Karpas-422 (cell line): ENCODE measurements around the gene HERC2. TPM values are rescaled to one million over a fixed set of nuclear protein-coding genes. Genes with fewer than 3 reads are reported as not detected.
A peak's percentile ranks its signal among the peaks of the same experiment; 100 is the strongest.
"Not testable (repeated sequence)": the region's sequence is repeated elsewhere in the genome, so short reads cannot be mapped to it uniquely, and the experiment has no call there.

Experiments
- DNase-seq: peaks from one replicate; pipeline ENCODE4 v3.0.0-alpha.2; 2015
- H2AFZ ChIP-seq: fragments of 200-600 bp; sonication (generic); 2 replicates; pipeline ENCODE4 v1.6.1; 2014; ENCODE audit warnings: antibody characterized with exemption, low read length, mixed read lengths
- H3K27ac ChIP-seq: fragments of 200-600 bp; sonication (generic); 2 replicates; pipeline ENCODE4 v1.5.1; 2014; ENCODE audit warnings: mild to moderate bottlenecking, low read length, moderate library complexity
- H3K27me3 ChIP-seq: fragments of 200-600 bp; sonication (generic); 2 replicates; pipeline ENCODE4 v1.6.1; 2014; ENCODE audit warnings: low read length, mixed read lengths
- H3K36me3 ChIP-seq: fragments of 200-600 bp; sonication (generic); 2 replicates; pipeline ENCODE4 v1.6.1; 2014; ENCODE audit warnings: low read length, mixed read lengths; ENCODE audit not compliant: insufficient read depth
- H3K4me1 ChIP-seq: fragments of 200-600 bp; sonication (generic); 2 replicates; pipeline ENCODE4 v1.6.1; 2014; ENCODE audit warnings: mild to moderate bottlenecking, low read length, mixed read lengths
- H3K4me2 ChIP-seq: fragments of 200-600 bp; sonication (generic); 2 replicates; pipeline ENCODE4 v1.6.1; 2014; ENCODE audit warnings: low read length, low read depth, mild to moderate bottlenecking; ENCODE audit not compliant: poor library complexity, severe bottlenecking
- H3K4me3 ChIP-seq: fragments of 200-600 bp; sonication (generic); 2 replicates; pipeline ENCODE4 v1.5.1; 2014; ENCODE audit warnings: mild to moderate bottlenecking, antibody characterized with exemption, low read length, mixed read lengths
- H3K79me2 ChIP-seq: fragments of 200-600 bp; sonication (generic); 2 replicates; pipeline ENCODE4 v1.6.1; 2014; ENCODE audit warnings: mild to moderate bottlenecking, low read length, mixed read lengths
- H3K9ac ChIP-seq: fragments of 200-600 bp; sonication (generic); 2 replicates; pipeline ENCODE4 v1.6.0; 2014; ENCODE audit warnings: low read length
- H3K9me2 ChIP-seq: fragments of 200-600 bp; sonication (generic), shearing (Covaris generic); replicated peaks from 2 replicates; pipeline ENCODE4 v1.6.0; 2014; ENCODE audit warnings: mild to moderate bottlenecking, low read length, moderate library complexity; ENCODE audit not compliant: insufficient read depth
- H3K9me3 ChIP-seq: fragments of 300-700, 200-600 bp; sonication (generic); 2 replicates; pipeline ENCODE4 v1.6.1; 2014; ENCODE audit warnings: low read length, mixed read lengths
- H4K20me1 ChIP-seq: fragments of 200-600 bp; sonication (generic); 2 replicates; pipeline ENCODE4 v1.6.1; 2014; ENCODE audit warnings: mild to moderate bottlenecking, antibody characterized with exemption, low read length, low read depth; ENCODE audit not compliant: insufficient read depth
- total RNA-seq: library from RNA; depleted of rRNA; stranded (reverse); fragments of >200 nt; shearing (Covaris generic); gene quantifications from 2 replicates; pipeline ENCODE4 v1.2.3, GENCODE V29; 2014; ENCODE audit warnings: low replicate concordance

The HERC2 gene
- total RNA-seq, 1 experiment from 2014 or later, result 58.7 TPM

GRCh38 chr15:28128031-28128430 lies 193.9 kb downstream of the HERC2 start:
- peaks cover 13% of the 10 kb centered on the region; the same call in 1 of the 2 replicates for H4K20me1 ChIP-seq
- peaks cover 5% of the 10 kb centered on the region for H3K4me1 ChIP-seq
- H3K36me3 ChIP-seq, result peaks cover 5% of the 10 kb centered on the region; the same call in 1 of the 2 replicates
- DNase-seq, result peak; percentile 63
- H3K9me2 ChIP-seq, result no peaks in the 10 kb centered on the region
- no peaks in the 10 kb centered on the region for H3K27me3 ChIP-seq
- H3K79me2 ChIP-seq, result no peaks in the 10 kb centered on the region
- H3K4me3 ChIP-seq, result no peak overlapping the region
- no peak overlapping the region for H2AFZ ChIP-seq
- H3K27ac ChIP-seq, result no peak overlapping the region
- H3K9ac ChIP-seq, result no peak overlapping the region
- H3K9me3 ChIP-seq, result no peaks in the 10 kb centered on the region
- no peak overlapping the region for H3K4me2 ChIP-seq

GRCh38 chr15:28127036-28127435 lies 194.9 kb downstream of the HERC2 start:
- Histone ChIP-seq H3K36me3 (peaks cover 5% of the 10 kb centered on the region; the same call in 1 of the 2 replicates), H3K4me2 (no peak overlapping the region), H4K20me1 (peaks cover 13% of the 10 kb centered on the region; the same call in 1 of the 2 replicates), H3K79me2 (no peaks in the 10 kb centered on the region), H2AFZ (no peak overlapping the region), H3K9ac (no peak overlapping the region), H3K4me1 (peaks cover 5% of the 10 kb centered on the region), H3K9me2 (no peaks in the 10 kb centered on the region), H3K9me3 (no peaks in the 10 kb centered on the region), H3K27me3 (no peaks in the 10 kb centered on the region), H3K4me3 (no peak overlapping the region), H3K27ac (no peak overlapping the region)
- no peak for DNase-seq

- H3K27ac ChIP-seq, result no peak overlapping the region
- H3K79me2 ChIP-seq, result no peaks in the 10 kb centered on the region
- no peaks in the 10 kb centered on the region for H3K9me3 ChIP-seq
- H3K9ac ChIP-seq, result no peak overlapping the region
- peaks cover 5% of the 10 kb centered on the region for H3K4me1 ChIP-seq
- DNase-seq, result peak; percentile 78
- H3K4me2 ChIP-seq, result no peak overlapping the region
- peaks cover 5% of the 10 kb centered on the region; the same call in 1 of the 2 replicates for H3K36me3 ChIP-seq
- no peak overlapping the region for H2AFZ ChIP-seq
- H3K27me3 ChIP-seq, result no peaks in the 10 kb centered on the region
- peaks cover 13% of the 10 kb centered on the region; the same call in 1 of the 2 replicates for H4K20me1 ChIP-seq
- H3K4me3 ChIP-seq, result no peak overlapping the region
- no peaks in the 10 kb centered on the region for H3K9me2 ChIP-seq
Observed at GRCh38 chr15:28125673-28126651, 196.0 kb downstream of the HERC2 start.

- Histone ChIP-seq H3K27me3 (no peaks in the 10 kb centered on the region), H3K9ac (no peak overlapping the region), H3K4me2 (no peak overlapping the region), H3K9me3 (no peaks in the 10 kb centered on the region), H2AFZ (no peak overlapping the region), H3K36me3 (peaks cover 9% of the 10 kb centered on the region; the same call in 1 of the 2 replicates), H3K4me3 (no peak overlapping the region), H3K79me2 (no peaks in the 10 kb centered on the region), H3K4me1 (peaks cover 5% of the 10 kb centered on the region), H3K27ac (no peak overlapping the region), H3K9me2 (no peaks in the 10 kb centered on the region), H4K20me1 (peaks cover 13% of the 10 kb centered on the region; the same call in 1 of the 2 replicates)
- DNase-seq, result no peak
Observed at GRCh38 chr15:28124841-28125240, 197.1 kb downstream of the HERC2 start.

GRCh38 chr15:28123408-28124023 lies 198.5 kb downstream of the HERC2 start:
- Histone ChIP-seq H3K4me2 (no peak overlapping the region), H3K9me2 (no peaks in the 10 kb centered on the region), H3K9me3 (no peaks in the 10 kb centered on the region), H3K36me3 (peaks cover 9% of the 10 kb centered on the region; the same call in 1 of the 2 replicates), H3K4me3 (no peak overlapping the region), H4K20me1 (peaks cover 13% of the 10 kb centered on the region; the same call in 1 of the 2 replicates), H3K79me2 (no peaks in the 10 kb centered on the region), H3K27ac (no peak overlapping the region), H3K9ac (no peak overlapping the region), H3K27me3 (no peaks in the 10 kb centered on the region), H2AFZ (no peak overlapping the region), H3K4me1 (peaks cover 5% of the 10 kb centered on the region)
- DNase-seq, result peak; percentile 74

GRCh38 chr15:28122038-28122949 lies 199.7 kb downstream of the HERC2 start:
- Histone ChIP-seq H2AFZ (no peak overlapping the region), H3K27ac (no peak overlapping the region), H3K36me3 (peaks cover 9% of the 10 kb centered on the region; the same call in 1 of the 2 replicates), H3K4me2 (no peak overlapping the region), H3K27me3 (no peaks in the 10 kb centered on the region), H3K9ac (no peak overlapping the region), H3K4me3 (no peak overlapping the region), H3K9me2 (no peaks in the 10 kb centered on the region), H3K4me1 (no peaks in the 10 kb centered on the region), H3K9me3 (no peaks in the 10 kb centered on the region), H3K79me2 (no peaks in the 10 kb centered on the region), H4K20me1 (peaks cover 6% of the 10 kb centered on the region; the same call in 1 of the 2 replicates)
- DNase-seq, result no peak

GRCh38 chr15:28121577-28121976 lies 200.4 kb downstream of the HERC2 start:
- not testable (repeated sequence) for H3K9me3 ChIP-seq, H3K36me3 ChIP-seq, H4K20me1 ChIP-seq, H3K79me2 ChIP-seq, H3K27ac ChIP-seq, H3K4me3 ChIP-seq, H3K9ac ChIP-seq, H3K4me1 ChIP-seq, H3K9me2 ChIP-seq, H3K27me3 ChIP-seq, H3K4me2 ChIP-seq, DNase-seq, H2AFZ ChIP-seq
